ENCODE results near the gene SPCS2. TPM values are rescaled to one million over a fixed set of nuclear protein-coding genes. Genes with fewer than 3 reads are reported as not detected.
"Not testable (repeated sequence)": the region's sequence is repeated elsewhere in the genome, so short reads cannot be mapped to it uniquely, and the experiment has no call there.

The SPCS2 gene
- total RNA-seq, 4 donors from 2014 or later, result 4.9 to 126 (median 28.0) TPM

GRCh38 chr11:74981888-74982287 lies 32.8 kb downstream of the SPCS2 start:
- no peak overlapping the region for H3K27ac ChIP-seq
- intact Hi-C loops (cut with DNase I; ENCODE audit: low total_unique reads), result no loop called here

GRCh38 chr11:74984070-74984469 lies 35.0 kb downstream of the SPCS2 start:
- H3K4me1 ChIP-seq, result no peaks in the 10 kb centered on the region
- DNase-seq, result no peak
- intact Hi-C loops (cut with DNase I; ENCODE audit: low total_unique reads), result no loop called here
- no peak overlapping the region for H3K27ac ChIP-seq
- H3K36me3 ChIP-seq, result no peaks in the 10 kb centered on the region
- no peak overlapping the region for H3K4me3 ChIP-seq
- H3K27me3 ChIP-seq, result no peaks in the 10 kb centered on the region
- no peaks in the 10 kb centered on the region for H3K9me3 ChIP-seq
- no peak for TF ChIP-seq POLR2A (IDR thresholded peaks at IDR 0.05)
- TF ChIP-seq, protein P1, sequence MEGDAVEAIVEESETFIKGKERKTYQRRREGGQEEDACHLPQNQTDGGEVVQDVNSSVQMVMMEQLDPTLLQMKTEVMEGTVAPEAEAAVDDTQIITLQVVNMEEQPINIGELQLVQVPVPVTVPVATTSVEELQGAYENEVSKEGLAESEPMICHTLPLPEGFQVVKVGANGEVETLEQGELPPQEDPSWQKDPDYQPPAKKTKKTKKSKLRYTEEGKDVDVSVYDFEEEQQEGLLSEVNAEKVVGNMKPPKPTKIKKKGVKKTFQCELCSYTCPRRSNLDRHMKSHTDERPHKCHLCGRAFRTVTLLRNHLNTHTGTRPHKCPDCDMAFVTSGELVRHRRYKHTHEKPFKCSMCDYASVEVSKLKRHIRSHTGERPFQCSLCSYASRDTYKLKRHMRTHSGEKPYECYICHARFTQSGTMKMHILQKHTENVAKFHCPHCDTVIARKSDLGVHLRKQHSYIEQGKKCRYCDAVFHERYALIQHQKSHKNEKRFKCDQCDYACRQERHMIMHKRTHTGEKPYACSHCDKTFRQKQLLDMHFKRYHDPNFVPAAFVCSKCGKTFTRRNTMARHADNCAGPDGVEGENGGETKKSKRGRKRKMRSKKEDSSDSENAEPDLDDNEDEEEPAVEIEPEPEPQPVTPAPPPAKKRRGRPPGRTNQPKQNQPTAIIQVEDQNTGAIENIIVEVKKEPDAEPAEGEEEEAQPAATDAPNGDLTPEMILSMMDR (IDR thresholded peaks at IDR 0.05), result no peak

More at GRCh38 chr11:74981888-74982287, 32.8 kb downstream of the SPCS2 start:
- H3K4me3 ChIP-seq, result no peak overlapping the region
- H3K27me3 ChIP-seq, result no peaks in the 10 kb centered on the region
- peaks cover 0 to 3% of the 10 kb centered on the region in 2 donors for H3K36me3 ChIP-seq
- no peaks in the 10 kb centered on the region for H3K9me3 ChIP-seq
- no peak for DNase-seq
- TF ChIP-seq POLR2A (IDR thresholded peaks at IDR 0.05), result no peak
- TF ChIP-seq, protein P1 (IDR thresholded peaks at IDR 0.05), result no peak
- no peaks in the 10 kb centered on the region for H3K4me1 ChIP-seq

- intact Hi-C loops (cut with DNase I; ENCODE audit: low total_unique reads), result no loop called here
- H3K4me1 ChIP-seq, result no peaks in the 10 kb centered on the region
- no peaks in the 10 kb centered on the region for H3K36me3 ChIP-seq
- DNase-seq, result no peak
- no peak overlapping the region for H3K27ac ChIP-seq
- no peak for TF ChIP-seq POLR2A (IDR thresholded peaks at IDR 0.05)
- TF ChIP-seq, protein P1 (IDR thresholded peaks at IDR 0.05), result no peak
- H3K27me3 ChIP-seq, result no peaks in the 10 kb centered on the region
- H3K9me3 ChIP-seq, result no peaks in the 10 kb centered on the region
- H3K4me3 ChIP-seq, result no peak overlapping the region
These were observed 35.7 kb downstream of the SPCS2 start for GRCh38 chr11:74984730-74985129.

DNA sequence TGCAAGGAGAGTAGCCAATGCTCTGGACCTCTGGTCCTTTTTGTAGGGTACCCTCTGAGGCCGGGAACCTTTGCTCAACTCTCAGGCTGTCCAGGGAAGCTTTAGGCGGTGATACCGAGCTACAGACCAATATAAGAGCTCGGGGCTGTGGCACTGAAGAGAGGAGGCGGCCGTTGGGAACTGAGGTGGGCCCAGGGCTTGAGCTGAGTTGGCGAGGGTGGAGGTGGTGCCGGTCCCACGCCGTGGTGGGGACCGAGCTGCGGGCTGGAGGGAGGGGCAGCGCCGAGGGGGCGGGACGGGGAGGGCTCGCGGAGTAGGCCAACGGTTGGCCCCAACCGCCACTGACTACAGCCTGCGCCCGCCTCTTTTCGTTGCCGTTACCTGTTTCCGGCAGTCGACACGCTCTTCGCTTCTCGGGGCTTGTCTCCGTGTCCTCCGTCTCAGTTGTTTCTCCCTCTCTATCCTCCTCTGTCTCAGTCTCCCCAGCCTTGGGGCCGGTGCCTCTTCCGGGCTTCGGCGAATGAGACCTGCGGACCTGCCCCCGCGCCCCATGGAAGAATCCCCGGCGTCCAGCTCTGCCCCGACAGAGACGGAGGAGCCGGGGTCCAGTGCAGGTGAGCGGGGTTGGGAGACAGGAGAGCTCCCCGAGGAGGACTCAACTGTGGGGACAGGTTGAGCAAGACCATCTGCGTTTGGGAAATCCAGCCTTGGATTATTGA lies 39.6 kb downstream of the SPCS2 start, which contains the start of gene NEU3:
Gene NEU3 (plus strand): TSS at position 393 of the 719 bp plus-strand sequence. CDS start 128 bp downstream, at position 521.
- Histone ChIP-seq H3K9me3 (no peaks in the 10 kb centered on the region), H3K36me3 (no peaks in the 10 kb centered on the region), H3K27me3 (no peaks in the 10 kb centered on the region), H3K4me1 (no peaks in the 10 kb centered on the region), H3K4me3 (peak within 1 kb of the TSS; percentile 65 to 74), H3K27ac (peak within 1 kb of the TSS; percentile 51 to 67)
- intact Hi-C loops (cut with DNase I; ENCODE audit: low total_unique reads), result no loop called here
- peak; percentile 65 to 71 for DNase-seq
- TF ChIP-seq, protein P1 (IDR thresholded peaks at IDR 0.05), result no peak
- no peak for TF ChIP-seq POLR2A (IDR thresholded peaks at IDR 0.05)

DNA sequence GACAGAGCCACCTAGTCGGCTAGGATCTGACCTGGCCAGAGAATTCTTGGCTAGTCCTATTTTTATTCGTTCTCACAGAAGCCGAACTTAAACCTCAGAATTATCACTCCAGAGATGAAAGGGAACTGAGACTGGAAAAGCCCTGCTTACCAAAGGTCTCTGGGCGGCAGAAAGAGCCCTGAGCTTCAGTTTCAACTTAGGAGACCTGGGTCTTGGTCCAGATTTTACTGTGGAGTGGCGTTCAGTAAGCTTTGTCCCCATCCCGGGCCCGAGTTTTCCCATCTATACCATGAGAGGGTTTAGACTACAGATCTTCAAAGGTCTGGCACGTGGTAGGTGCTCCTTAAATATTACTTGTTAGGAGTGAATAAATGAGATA lies 40.2 kb downstream of the SPCS2 start:
- Histone ChIP-seq H3K4me1 (no peaks in the 10 kb centered on the region), H3K4me3 (peak overlapping the region; percentile 65 to 74), H3K9me3 (no peaks in the 10 kb centered on the region), H3K36me3 (no peaks in the 10 kb centered on the region), H3K27me3 (no peaks in the 10 kb centered on the region), H3K27ac (peak overlapping the region; percentile 51 to 67)
- no peak for DNase-seq
- intact Hi-C loops (cut with DNase I; ENCODE audit: low total_unique reads), result no loop called here
- TF ChIP-seq POLR2A (IDR thresholded peaks at IDR 0.05), result no peak

DNA sequence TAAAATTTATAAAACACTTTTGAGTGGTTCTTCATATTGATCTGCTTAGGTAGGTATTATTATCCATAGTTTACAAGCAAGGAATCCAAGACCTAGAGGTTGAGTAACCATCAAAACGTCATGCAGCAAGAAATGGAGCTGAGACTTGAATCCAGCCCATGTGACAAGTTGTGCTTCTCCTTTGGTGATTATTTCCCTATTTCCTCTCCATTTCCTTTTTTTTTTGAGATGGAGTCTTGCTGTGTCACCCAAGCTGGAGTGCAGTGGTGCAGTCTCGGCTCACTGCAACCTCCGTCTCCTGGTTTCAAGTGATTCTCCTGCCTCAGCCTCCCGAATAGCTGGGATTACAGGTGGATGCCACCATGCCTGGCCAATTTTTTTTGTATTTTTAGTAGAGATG lies 41.1 kb downstream of the SPCS2 start:
- H3K36me3 ChIP-seq; intact Hi-C loops (cut with DNase I; ENCODE audit: low total_unique reads); DNase-seq: not testable (repeated sequence)

More for the DNA sequence above, 41.1 kb downstream of the SPCS2 start:
- not testable (repeated sequence) for H3K4me1 ChIP-seq, H3K4me3 ChIP-seq, H3K27me3 ChIP-seq, H3K9me3 ChIP-seq, H3K27ac ChIP-seq
